CD14-positive monocyte (primary cell): Measurements from ENCODE around the gene ARHGEF16. TPM values are rescaled to one million over a fixed set of nuclear protein-coding genes. Genes with fewer than 3 reads are reported as not detected.

Experiments used
- DNase-seq, 3 donors: peaks; one replicate each; pipeline ENCODE4 v3.0.0-alpha.2; 2011 to 2022
- H2AFZ ChIP-seq: 2 replicates; pipeline ENCODE4 v1.6.0; 2012; ENCODE audit warnings: mild to moderate bottlenecking, low read depth, low read length, inconsistent platforms; ENCODE audit not compliant: insufficient read depth, poor library complexity, severe bottlenecking
- H3K27ac ChIP-seq, 2 donors: 1 replicate in 1 of 2; 2 replicates in 1 of 2; pipeline ENCODE4 v1.5.1; 2012 to 2013; ENCODE audit warnings: low read length in 2 of 2, control low read depth in 1 of 2, inconsistent platforms in 1 of 2, low read depth in 1 of 2, mild to moderate bottlenecking in 1 of 2
- H3K27me3 ChIP-seq, 2 donors: one replicate each; pipeline versions ENCODE4 v1.6.0 to v1.6.1; 2011 to 2013; ENCODE audit warnings: low read length in 2 of 2; ENCODE audit not compliant: control insufficient read depth in 2 of 2, insufficient read depth in 2 of 2
- H3K36me3 ChIP-seq, 2 donors: replicated peaks in 1 of 2; 1 replicate in 1 of 2; 2 replicates in 1 of 2; pipeline versions ENCODE4 v1.5.1 to v1.6.1; 2012 to 2013; ENCODE audit warnings: low read length in 2 of 2, control low read depth in 1 of 2, inconsistent platforms in 1 of 2, mild to moderate bottlenecking in 1 of 2; ENCODE audit not compliant: insufficient read depth in 2 of 2, control insufficient read depth in 1 of 2
- H3K4me1 ChIP-seq, 2 donors: 1 replicate in 1 of 2; 2 replicates in 1 of 2; pipeline versions ENCODE4 v1.5.1 to v1.6.1; 2012 to 2013; ENCODE audit warnings: low read length in 2 of 2, control low read depth in 1 of 2, inconsistent platforms in 1 of 2, mild to moderate bottlenecking in 1 of 2, moderate library complexity in 1 of 2; ENCODE audit not compliant: insufficient read depth in 2 of 2, control insufficient read depth in 1 of 2
- H3K4me2 ChIP-seq: replicated peaks from 2 replicates; pipeline ENCODE3; 2012; ENCODE audit warnings: low read length, moderate library complexity, mild to moderate bottlenecking; ENCODE audit not compliant: poor library complexity, severe bottlenecking; ENCODE audit errors: extremely low read depth
- H3K4me3 ChIP-seq, 3 experiments: fragments of 200-600 bp in 1 of 3; sonication (generic) in 1 of 3; replicated peaks in 1 of 3; 1 replicate in 2 of 3; 2 replicates in 1 of 3; pipeline ENCODE4 v1.5.1; 2011 to 2013; ENCODE audit warnings: low read length in 3 of 3, mild to moderate bottlenecking in 3 of 3, control low read depth in 2 of 3, low read depth in 2 of 3, inconsistent platforms in 1 of 3, moderate library complexity in 1 of 3
- H3K79me2 ChIP-seq: 2 replicates; pipeline ENCODE4 v1.6.0; 2012; ENCODE audit warnings: mild to moderate bottlenecking, control low read depth, inconsistent platforms, low read length, moderate library complexity; ENCODE audit not compliant: insufficient read depth
- H3K9ac ChIP-seq: 2 replicates; pipeline ENCODE4 v1.6.0; 2017; ENCODE audit warnings: low read length, mild to moderate bottlenecking; ENCODE audit not compliant: insufficient read depth, poor library complexity, severe bottlenecking
- H3K9me3 ChIP-seq, 2 donors: replicated peaks in 1 of 2; 1 replicate in 1 of 2; 2 replicates in 1 of 2; pipeline versions ENCODE4 v1.5.1 to v1.6.1; 2012 to 2013; ENCODE audit warnings: low read length in 2 of 2, control low read depth in 1 of 2; ENCODE audit not compliant: control insufficient read depth in 1 of 2, insufficient read depth in 1 of 2
- H4K20me1 ChIP-seq: 2 replicates; pipeline ENCODE4 v1.6.0; 2012; ENCODE audit warnings: mild to moderate bottlenecking, low read length, control low read depth, moderate library complexity; ENCODE audit not compliant: insufficient read depth
- H3K27ac Mint-ChIP-seq, 7 donors: one replicate each; pipeline ENCODE4 v1.8.0; 2020; ENCODE audit warnings: mild to moderate bottlenecking in 7 of 7, mixed read lengths in 7 of 7, moderate library complexity in 6 of 7, inconsistent platforms in 2 of 7
- H3K27me3 Mint-ChIP-seq, 3 donors: one replicate each; pipeline ENCODE4 v1.8.0; 2021 to 2022; ENCODE audit warnings: low read depth in 3 of 3, mild to moderate bottlenecking in 3 of 3, mixed read lengths in 3 of 3, moderate library complexity in 3 of 3, inconsistent platforms in 1 of 3
- H3K36me3 Mint-ChIP-seq, 2 donors: one replicate each; pipeline ENCODE4 v1.8.0; 2020; ENCODE audit warnings: mixed read lengths in 2 of 2, inconsistent platforms in 1 of 2, mild to moderate bottlenecking in 1 of 2
- H3K4me1 Mint-ChIP-seq: one replicate; pipeline ENCODE4 v1.8.0; 2020; ENCODE audit warnings: mild to moderate bottlenecking, mixed read lengths
- H3K4me3 Mint-ChIP-seq, 2 donors: one replicate each; pipeline ENCODE4 v1.8.0; 2020; ENCODE audit warnings: mild to moderate bottlenecking in 2 of 2, mixed read lengths in 2 of 2, moderate library complexity in 1 of 2
- H3K9me3 Mint-ChIP-seq, 7 donors: one replicate each; pipeline ENCODE4 v1.8.0; 2020 to 2022; ENCODE audit warnings: mixed read lengths in 7 of 7, mild to moderate bottlenecking in 6 of 7, moderate library complexity in 6 of 7, inconsistent platforms in 2 of 7
- WGBS: methylation state at CpG from one replicate; pipeline ENCODE4 v1.1.5; 2013; ENCODE audit warnings: missing lambda C conversion rate; ENCODE audit not compliant: insufficient coverage; 5-methylcytosine and 5-hydroxymethylcytosine counted together
- intact Hi-C, 2 donors: fragments of 100-400 bp; cut with micrococcal nuclease; formaldehyde crosslinking; loops; one replicate each; pipeline versions ENCODE4 v1.15.0 to v1.15.1; 2023
- polyA plus RNA-seq, 3 donors: library from polyadenylated mRNA; depleted of rRNA in 1 of 3; unstranded in 2 of 3; stranded (reverse) in 1 of 3; fragments of 300-500 nt in 2 of 3; fragments of >200 nt in 1 of 3; fragmentation: Illumina TruSeq in 2 of 3; gene quantifications; 1 replicate in 2 of 3; 2 replicates in 1 of 3; pipeline ENCODE4 v1.2.3, GENCODE V29; 2012 to 2021
- TF ChIP-seq, protein P1 (sequence below): fragments of 200-600 bp; IDR thresholded peaks from one replicate; pipeline ENCODE4 v1.8.0; 2022; ENCODE audit warnings: antibody characterized with exemption, mild to moderate bottlenecking

The ARHGEF16 gene
- polyA plus RNA-seq, 3 donors, result not detected

DNA sequence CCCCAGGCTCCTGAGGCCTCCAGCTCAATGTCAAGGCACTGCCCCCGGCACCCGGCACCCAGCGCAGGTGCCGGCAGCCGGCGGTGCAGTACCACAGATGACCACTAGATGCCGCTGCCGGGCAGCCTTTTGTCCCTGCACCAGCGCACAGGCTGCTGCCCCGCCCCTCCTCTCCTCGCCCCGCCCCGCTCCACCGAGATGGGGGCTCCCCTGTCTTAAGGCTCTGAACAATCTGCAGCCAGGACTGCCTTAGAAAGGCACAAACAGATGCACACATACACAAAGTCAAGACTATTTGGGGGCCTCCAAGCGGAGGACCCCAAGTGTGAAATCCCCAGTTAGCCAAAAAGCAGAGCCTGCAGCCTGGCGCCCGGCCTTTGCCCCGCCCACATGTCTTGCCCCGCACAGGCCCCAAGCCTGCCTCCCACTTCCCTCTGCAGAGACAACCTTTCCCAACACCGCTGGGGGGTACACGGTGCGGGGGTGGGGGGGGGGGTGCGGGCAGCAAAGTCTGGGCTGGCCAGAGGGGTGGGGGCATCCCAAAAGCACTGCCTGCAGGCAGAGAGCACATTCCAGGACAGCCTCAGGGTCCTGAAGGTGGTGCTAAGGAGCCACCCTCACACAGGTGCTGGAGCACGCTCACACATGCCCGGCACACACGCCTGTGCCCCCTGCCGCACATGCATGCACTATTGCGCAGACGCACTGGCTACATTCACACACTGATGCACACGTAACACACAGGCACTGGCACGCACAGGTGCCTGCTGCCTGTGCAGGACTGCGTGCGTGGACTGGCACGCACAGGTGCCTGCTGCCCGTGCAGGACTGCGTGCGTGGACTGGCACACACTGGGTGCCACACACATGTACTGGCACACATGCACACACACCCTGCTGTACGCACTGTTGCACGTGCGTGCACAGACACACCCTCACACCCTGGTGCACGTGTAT lies 37.1 kb downstream of the ARHGEF16 start:
- Mint-ChIP-seq H3K36me3 (no peaks in the 10 kb centered on the region), H3K27ac (no peak overlapping the region), H3K27me3 (peaks cover 0 to 2% (median 0%) of the 10 kb centered on the region in 3 donors), H3K4me3 (peak overlapping the region; percentile 65 to 71), H3K4me1 (peaks cover 4% of the 10 kb centered on the region), H3K9me3 (peaks cover 0 to 7% (median 5%) of the 10 kb centered on the region in 7 donors)
- Histone ChIP-seq H3K4me1 (peaks cover 0 to 6% of the 10 kb centered on the region in 2 donors), H3K4me2 (peak overlapping the region; percentile 63), H3K4me3 (peak overlapping the region in 1 of 3 experiments; percentile 63), H3K27me3 (no peaks in the 10 kb centered on the region), H3K9me3 (peaks cover 0 to 5% of the 10 kb centered on the region in 2 donors), H3K79me2 (no peaks in the 10 kb centered on the region), H4K20me1 (no peaks in the 10 kb centered on the region), H3K36me3 (no peaks in the 10 kb centered on the region), H3K27ac (no peak overlapping the region), H2AFZ (peak overlapping the region; percentile 42), H3K9ac (no peak overlapping the region)
- intact Hi-C loops, result loop anchor here (2.0 to 10.0 kb wide), 2 partner anchors 127 to 233 kb away; no protein-coding TSS in a partner anchor
- TF ChIP-seq, protein P1, sequence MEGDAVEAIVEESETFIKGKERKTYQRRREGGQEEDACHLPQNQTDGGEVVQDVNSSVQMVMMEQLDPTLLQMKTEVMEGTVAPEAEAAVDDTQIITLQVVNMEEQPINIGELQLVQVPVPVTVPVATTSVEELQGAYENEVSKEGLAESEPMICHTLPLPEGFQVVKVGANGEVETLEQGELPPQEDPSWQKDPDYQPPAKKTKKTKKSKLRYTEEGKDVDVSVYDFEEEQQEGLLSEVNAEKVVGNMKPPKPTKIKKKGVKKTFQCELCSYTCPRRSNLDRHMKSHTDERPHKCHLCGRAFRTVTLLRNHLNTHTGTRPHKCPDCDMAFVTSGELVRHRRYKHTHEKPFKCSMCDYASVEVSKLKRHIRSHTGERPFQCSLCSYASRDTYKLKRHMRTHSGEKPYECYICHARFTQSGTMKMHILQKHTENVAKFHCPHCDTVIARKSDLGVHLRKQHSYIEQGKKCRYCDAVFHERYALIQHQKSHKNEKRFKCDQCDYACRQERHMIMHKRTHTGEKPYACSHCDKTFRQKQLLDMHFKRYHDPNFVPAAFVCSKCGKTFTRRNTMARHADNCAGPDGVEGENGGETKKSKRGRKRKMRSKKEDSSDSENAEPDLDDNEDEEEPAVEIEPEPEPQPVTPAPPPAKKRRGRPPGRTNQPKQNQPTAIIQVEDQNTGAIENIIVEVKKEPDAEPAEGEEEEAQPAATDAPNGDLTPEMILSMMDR, result peak; percentile 100
- peak; percentile 55 to 71 (median 65) for DNase-seq
- 42% methylated on average over 32 of the region's 41 CpGs for WGBS

DNA sequence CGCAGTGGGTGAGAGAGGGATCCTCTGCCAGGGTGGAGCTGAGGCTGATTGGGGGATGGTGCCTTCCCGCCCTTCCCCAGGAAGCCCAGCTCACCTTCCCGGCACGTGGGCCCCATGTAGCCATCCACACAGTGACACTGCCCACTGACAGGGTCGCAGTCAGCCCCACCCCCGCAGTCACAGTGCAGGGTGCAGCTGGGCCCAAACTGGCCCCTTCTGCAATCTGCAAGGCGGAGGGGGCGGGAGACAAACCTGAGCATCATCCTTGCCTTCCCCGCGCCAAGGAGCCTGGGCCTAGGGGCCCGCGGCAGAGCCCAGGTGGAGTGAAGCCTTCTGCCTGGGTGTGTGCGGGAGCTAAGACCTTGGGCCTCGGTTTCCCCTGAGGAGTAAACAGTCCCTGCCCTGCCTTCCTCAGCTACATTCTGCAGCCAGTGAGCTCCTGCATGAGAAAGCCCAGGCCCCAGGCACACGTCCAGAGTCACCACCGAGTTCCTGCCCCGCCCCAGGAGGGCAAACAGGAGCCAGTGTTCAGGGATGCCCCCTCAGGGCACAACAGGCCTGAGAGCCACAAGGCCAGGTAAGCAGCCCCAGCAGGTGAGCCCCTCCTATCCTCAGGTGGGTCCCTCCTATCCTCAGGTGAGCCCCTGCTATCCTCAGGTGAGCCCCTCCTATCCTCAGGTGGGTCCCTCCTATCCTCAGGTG lies 38.2 kb downstream of the ARHGEF16 start:
- Mint-ChIP-seq H3K9me3 (peaks cover 0 to 7% (median 5%) of the 10 kb centered on the region in 7 donors), H3K4me3 (no peak overlapping the region), H3K27me3 (peaks cover 0 to 2% (median 0%) of the 10 kb centered on the region in 3 donors), H3K27ac (no peak overlapping the region), H3K36me3 (no peaks in the 10 kb centered on the region), H3K4me1 (peaks cover 4% of the 10 kb centered on the region)
- Histone ChIP-seq H3K9ac (no peak overlapping the region), H3K9me3 (peaks cover 0 to 5% of the 10 kb centered on the region in 2 donors), H3K4me2 (no peak overlapping the region), H3K79me2 (no peaks in the 10 kb centered on the region), H4K20me1 (no peaks in the 10 kb centered on the region), H3K4me1 (peaks cover 0 to 6% of the 10 kb centered on the region in 2 donors), H3K36me3 (no peaks in the 10 kb centered on the region), H2AFZ (no peak overlapping the region), H3K4me3 (no peak overlapping the region), H3K27ac (no peak overlapping the region), H3K27me3 (no peaks in the 10 kb centered on the region)
- intact Hi-C loops, result loop anchor here in 1 of 2 donors (10.0 kb wide), 1 partner anchor 232 kb away; no protein-coding TSS in a partner anchor
- TF ChIP-seq, protein P1, result no peak
- no peak for DNase-seq
- 86% methylated on average over 16 of the region's 17 CpGs for WGBS
